SH-SY5Y (cell line): ENCODE data around the gene VWA3A.

Source experiments
- GATA2 ChIP-seq: IDR thresholded peaks from 2 replicates; pipeline ENCODE4 v1.6.1; 2011; ENCODE audit warnings: mild to moderate bottlenecking, low read depth, low read length
- GATA3 ChIP-seq: IDR thresholded peaks from 2 replicates; pipeline ENCODE4 v1.6.1; 2011; ENCODE audit warnings: low read depth, mild to moderate bottlenecking, low read length, moderate library complexity

- TF ChIP-seq GATA2 (peak; percentile 37; the same call in 1 of the 2 replicates), GATA3 (no peak)
Observed at GRCh38 chr16:22117609-22118008, 25.3 kb downstream of the VWA3A start.
